Retinal pigment epithelial cell (primary cell): ENCODE data around the gene TRAPPC6A.

Experiments used
- DNase-seq: peaks from one replicate; pipeline ENCODE4 v3.0.0-alpha.2; 2010; ENCODE audit warnings: low read depth
- H3K4me3 ChIP-seq: 2 replicates; pipeline ENCODE4 v1.5.1; 2011; ENCODE audit warnings: mild to moderate bottlenecking, low read length, control low read depth, moderate library complexity
- CTCF ChIP-seq: conservative IDR thresholded peaks from 2 replicates; pipeline ENCODE4 v1.5.1; 2011; ENCODE audit warnings: low read depth, low read length, control low read depth, inconsistent platforms

Gene TRAPPC6A

GRCh38 chr19:45158503-45159209, 19.4 kb downstream of the TRAPPC6A start:
- H3K4me3 ChIP-seq = no peak overlapping the region
- no peak for DNase-seq
- no peak for TF ChIP-seq CTCF

- no peak overlapping the region for H3K4me3 ChIP-seq
- DNase-seq = no peak
- no peak for TF ChIP-seq CTCF
Measured at GRCh38 chr19:45156751-45157150, 21.3 kb downstream of the TRAPPC6A start.

GRCh38 chr19:45156011-45156630, 21.9 kb downstream of the TRAPPC6A start:
- TF ChIP-seq CTCF = no peak
- DNase-seq = no peak
- H3K4me3 ChIP-seq = no peak overlapping the region

GRCh38 chr19:45154064-45154827, 23.8 kb downstream of the TRAPPC6A start:
- peak; percentile 79 for DNase-seq
- no peak for TF ChIP-seq CTCF
- no peak overlapping the region for H3K4me3 ChIP-seq

- peak; percentile 30 for DNase-seq
- TF ChIP-seq CTCF = no peak
- H3K4me3 ChIP-seq = peak overlapping the region; percentile 6
Measured at GRCh38 chr19:45153339-45154063, 24.5 kb downstream of the TRAPPC6A start.

- no peak overlapping the region for H3K4me3 ChIP-seq
- peak; percentile 13 for TF ChIP-seq CTCF
- DNase-seq = no peak
Measured at GRCh38 chr19:45152504-45153338, 25.3 kb downstream of the TRAPPC6A start.
